HL-60 (cell line): ENCODE data around the gene ANKS3.
A peak's percentile ranks its signal among the peaks of the same experiment; 100 is the strongest.

Source experiments
- DNase-seq, 2 experiments: peaks; one replicate each; pipeline ENCODE4 v3.0.0-alpha.2; 2010 to 2020; ENCODE audit warnings: low read depth in 1 of 2, low spot score in 1 of 2
- H3K27ac ChIP-seq: fragments of 250-450 bp; sonication (Bioruptor Pico); replicated peaks from 2 replicates; pipeline ENCODE4 v1.5.1; 2020; ENCODE audit warnings: mild to moderate bottlenecking, moderate library complexity
- H3K27me3 ChIP-seq: fragments of 250-450 bp; sonication (Bioruptor Pico); 2 replicates; pipeline ENCODE4 v1.5.1; 2021; ENCODE audit warnings: mild to moderate bottlenecking, moderate library complexity; ENCODE audit not compliant: insufficient read depth, poor library complexity, severe bottlenecking
- H3K4me3 ChIP-seq: replicated peaks from 2 replicates; pipeline ENCODE4 v1.5.1; 2011; ENCODE audit warnings: mild to moderate bottlenecking, control low read depth, low read length; ENCODE audit not compliant: insufficient read depth
- CTCF ChIP-seq: IDR thresholded peaks from one replicate; pipeline ENCODE4 v1.5.1; 2011; ENCODE audit warnings: low read length, control low read depth, inconsistent platforms; ENCODE audit not compliant: insufficient read depth
- GABPA ChIP-seq: IDR thresholded peaks from 2 replicates; pipeline ENCODE4 v1.6.1; 2012; ENCODE audit warnings: low read depth
- POLR2AphosphoS5 ChIP-seq: IDR thresholded peaks from 2 replicates; pipeline ENCODE4 v1.6.1; 2012; ENCODE audit warnings: low read depth
- REST ChIP-seq: IDR thresholded peaks from 2 replicates; pipeline ENCODE4 v1.6.1; 2012; ENCODE audit warnings: low read depth; ENCODE audit not compliant: insufficient replicate concordance
- SPI1 ChIP-seq: IDR thresholded peaks from 2 replicates; pipeline ENCODE4 v1.6.1; 2012; ENCODE audit warnings: low read depth, mild to moderate bottlenecking, borderline replicate concordance

Gene ANKS3

GRCh38 chr16:4689864-4690704 is 44.0 kb downstream of the ANKS3 start:
- no peak for TF ChIP-seq GABPA
- peak; percentile 46; the same call in 1 of the 2 replicates for TF ChIP-seq POLR2AphosphoS5
- no peaks in the 10 kb centered on the region for H3K27me3 ChIP-seq
- no peak for DNase-seq
- no peak overlapping the region for H3K27ac ChIP-seq
- peak overlapping the region; percentile 20; the same call in 1 of the 2 replicates for H3K4me3 ChIP-seq

- H3K27ac ChIP-seq, result no peak overlapping the region
- no peaks in the 10 kb centered on the region for H3K27me3 ChIP-seq
- DNase-seq, result no peak
- H3K4me3 ChIP-seq, result no peak overlapping the region
- TF ChIP-seq SPI1 (no peak), REST (no peak), POLR2AphosphoS5 (0 out of 2 replicates have a peak, but pooled peaks have one; percentile 49), CTCF (no peak), GABPA (no peak)
Measured at GRCh38 chr16:4689091-4689671, 44.9 kb downstream of the ANKS3 start.

- H3K4me3 ChIP-seq, result no peak overlapping the region
Measured at GRCh38 chr16:4688674-4689045, 45.4 kb downstream of the ANKS3 start.

More at GRCh38 chr16:4688674-4689045, 45.4 kb downstream of the ANKS3 start:
- no peak for TF ChIP-seq GABPA
- no peak for TF ChIP-seq REST
- TF ChIP-seq SPI1, result no peak
- no peak for TF ChIP-seq CTCF
- no peak for TF ChIP-seq POLR2AphosphoS5
- no peak for DNase-seq
- no peaks in the 10 kb centered on the region for H3K27me3 ChIP-seq
- no peak overlapping the region for H3K27ac ChIP-seq
